Coronary artery (tissue), 2 donors: ENCODE data around the gene GALR3.

Experiments used
- DNase-seq: peaks from one replicate; pipeline ENCODE4 v3.0.0-alpha.2; 2017; ENCODE audit warnings: low spot score
- H3K27ac ChIP-seq, 2 donors: fragments of 200-600 bp; sonication (generic); one replicate each; pipeline ENCODE4 v1.5.1; 2016 to 2019
- H3K4me3 ChIP-seq: fragments of 200-600 bp; sonication (generic); 2 replicates; pipeline ENCODE4 v1.5.1; 2016; ENCODE audit warnings: mild to moderate bottlenecking, moderate library complexity
- TF ChIP-seq, protein P1 (sequence below): fragments of 200-600 bp; sonication (generic); IDR thresholded peaks from one replicate; pipeline ENCODE4 v1.5.1; 2019; ENCODE audit warnings: antibody characterized with exemption

The GALR3 gene

DNA sequence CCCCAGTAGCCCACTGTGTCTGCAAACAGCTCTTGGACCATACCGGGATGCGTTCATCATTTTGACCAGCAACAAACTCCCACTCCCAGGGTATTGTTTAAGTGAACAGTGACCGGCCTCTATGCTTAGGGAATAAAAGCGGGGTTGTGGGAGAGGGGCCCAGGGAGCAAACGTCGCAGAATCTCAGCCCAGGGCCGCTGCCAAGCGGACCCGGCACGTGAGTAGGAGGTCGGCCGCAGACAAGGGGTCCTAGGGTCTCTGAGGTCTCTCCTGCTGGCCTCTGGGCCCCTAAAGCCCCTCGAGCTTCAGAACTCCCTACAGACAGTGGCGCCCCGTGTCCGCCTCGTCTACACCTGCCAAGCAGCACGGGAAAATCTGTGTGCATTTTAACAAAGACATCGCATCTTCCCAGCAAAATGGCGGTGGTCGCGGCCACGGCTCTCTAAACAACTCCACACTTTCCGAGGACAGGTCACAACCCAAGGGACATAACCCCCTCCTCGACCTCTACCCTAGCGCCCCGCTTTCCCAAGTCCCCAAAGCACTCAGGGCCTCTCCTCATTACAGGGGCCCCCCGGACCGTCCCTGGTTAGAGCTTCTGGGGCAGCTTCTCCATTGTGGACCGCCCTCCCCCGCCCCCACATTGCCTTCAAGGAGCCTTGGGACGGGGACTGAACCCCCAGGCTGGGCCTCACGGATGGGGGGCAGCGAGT lies 19.4 kb upstream of the GALR3 start:
- TF ChIP-seq, protein P1, sequence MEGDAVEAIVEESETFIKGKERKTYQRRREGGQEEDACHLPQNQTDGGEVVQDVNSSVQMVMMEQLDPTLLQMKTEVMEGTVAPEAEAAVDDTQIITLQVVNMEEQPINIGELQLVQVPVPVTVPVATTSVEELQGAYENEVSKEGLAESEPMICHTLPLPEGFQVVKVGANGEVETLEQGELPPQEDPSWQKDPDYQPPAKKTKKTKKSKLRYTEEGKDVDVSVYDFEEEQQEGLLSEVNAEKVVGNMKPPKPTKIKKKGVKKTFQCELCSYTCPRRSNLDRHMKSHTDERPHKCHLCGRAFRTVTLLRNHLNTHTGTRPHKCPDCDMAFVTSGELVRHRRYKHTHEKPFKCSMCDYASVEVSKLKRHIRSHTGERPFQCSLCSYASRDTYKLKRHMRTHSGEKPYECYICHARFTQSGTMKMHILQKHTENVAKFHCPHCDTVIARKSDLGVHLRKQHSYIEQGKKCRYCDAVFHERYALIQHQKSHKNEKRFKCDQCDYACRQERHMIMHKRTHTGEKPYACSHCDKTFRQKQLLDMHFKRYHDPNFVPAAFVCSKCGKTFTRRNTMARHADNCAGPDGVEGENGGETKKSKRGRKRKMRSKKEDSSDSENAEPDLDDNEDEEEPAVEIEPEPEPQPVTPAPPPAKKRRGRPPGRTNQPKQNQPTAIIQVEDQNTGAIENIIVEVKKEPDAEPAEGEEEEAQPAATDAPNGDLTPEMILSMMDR: no peak
- H3K4me3 ChIP-seq: peak overlapping the region; percentile 83
- no peak overlapping the region for H3K27ac ChIP-seq
- DNase-seq: no peak

- peak overlapping the region; percentile 60 to 95 for H3K27ac ChIP-seq
- H3K4me3 ChIP-seq: peak overlapping the region; percentile 83
- TF ChIP-seq, protein P1: no peak
- DNase-seq: no peak
These were observed 18.8 kb upstream of the GALR3 start for GRCh38 chr22:37804352-37804880.

GRCh38 chr22:37804881-37805809 lies 18.0 kb upstream of the GALR3 start:
- peak overlapping the region; percentile 60 to 95 for H3K27ac ChIP-seq
- H3K4me3 ChIP-seq: peak overlapping the region; percentile 83
- TF ChIP-seq, protein P1: no peak
- peak; percentile 93 for DNase-seq

GRCh38 chr22:37805810-37806277 lies 17.3 kb upstream of the GALR3 start:
- no peak for DNase-seq
- H3K4me3 ChIP-seq: peak overlapping the region; percentile 83
- TF ChIP-seq, protein P1: no peak
- H3K27ac ChIP-seq: peak overlapping the region; percentile 60 to 95

DNA sequence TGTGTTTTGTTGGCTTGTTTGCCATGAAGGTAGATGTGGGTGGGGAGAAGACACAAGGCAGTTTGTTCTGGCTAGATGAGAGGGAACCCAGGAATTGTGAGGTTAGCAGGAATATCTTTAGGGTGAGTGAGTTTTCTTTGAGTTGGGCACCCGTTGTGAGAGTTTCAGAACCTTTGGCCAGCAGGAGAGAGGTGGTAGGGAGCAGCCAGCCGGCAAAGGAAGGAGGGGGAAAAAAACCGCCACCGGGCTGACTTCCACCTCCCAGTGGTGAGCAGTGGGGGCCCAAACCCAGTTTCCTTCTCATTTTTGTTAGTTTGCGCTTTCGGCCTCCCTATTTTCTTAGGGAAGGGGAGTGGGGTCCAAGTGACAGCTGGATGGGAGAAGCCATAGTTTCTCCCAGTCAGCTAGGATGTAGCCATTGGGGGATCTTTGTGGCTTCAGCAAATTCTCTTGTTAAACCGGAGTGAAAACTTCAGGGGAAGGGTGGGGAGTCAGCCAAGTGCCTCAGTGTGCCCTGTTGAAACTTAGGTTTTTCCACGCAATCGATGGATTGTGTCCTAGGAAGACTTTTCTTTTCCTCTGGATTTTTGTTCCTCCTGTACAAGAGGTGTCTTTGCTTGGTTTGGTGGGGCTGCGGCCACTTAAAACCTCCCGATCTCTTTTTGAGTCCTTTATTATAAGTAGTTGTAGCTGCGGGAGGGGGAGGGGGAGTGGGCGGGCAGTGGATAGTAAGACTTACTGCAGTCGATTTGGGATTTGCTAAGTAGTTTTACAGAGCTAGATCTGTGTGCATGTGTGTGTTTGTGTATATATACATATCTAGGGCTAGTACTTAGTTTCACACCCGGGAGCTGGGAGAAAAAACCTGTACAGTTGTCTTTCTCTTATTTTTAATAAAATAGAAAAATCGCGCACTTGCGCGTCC lies 16.5 kb upstream of the GALR3 start:
- DNase-seq: no peak
- peak overlapping the region; percentile 24 to 68 for H3K27ac ChIP-seq
- TF ChIP-seq, protein P1: no peak
- H3K4me3 ChIP-seq: peak overlapping the region; percentile 83
